Endothelial cell (in vitro differentiated cells): ENCODE data around the gene SLC30A9. TPM values are rescaled to one million over a fixed set of nuclear protein-coding genes. Genes with fewer than 3 reads are reported as not detected.
A peak's percentile ranks its signal among the peaks of the same experiment; 100 is the strongest.

ENCODE experiments used
- DNase-seq: peaks from one replicate; pipeline ENCODE4 v3.0.0; 2021; ENCODE audit warnings: low spot score
- H3K27ac Mint-ChIP-seq: one replicate; pipeline ENCODE4 v1.8.0; 2021; ENCODE audit warnings: mixed read lengths, inconsistent platforms; ENCODE audit not compliant: unreplicated experiment
- H3K27me3 Mint-ChIP-seq: one replicate; pipeline ENCODE4 v1.8.0; 2021; ENCODE audit warnings: mild to moderate bottlenecking, moderate library complexity, mixed read lengths, inconsistent platforms; ENCODE audit not compliant: unreplicated experiment
- H3K36me3 Mint-ChIP-seq: one replicate; pipeline ENCODE4 v1.8.0; 2021; ENCODE audit warnings: mild to moderate bottlenecking, low read depth, mixed read lengths, inconsistent platforms; ENCODE audit not compliant: unreplicated experiment
- H3K4me1 Mint-ChIP-seq: one replicate; pipeline ENCODE4 v1.8.0; 2021; ENCODE audit warnings: mild to moderate bottlenecking, mixed read lengths, inconsistent platforms; ENCODE audit not compliant: unreplicated experiment
- H3K4me3 Mint-ChIP-seq: one replicate; pipeline ENCODE4 v1.8.0; 2021; ENCODE audit warnings: mild to moderate bottlenecking, mixed read lengths, inconsistent platforms; ENCODE audit not compliant: unreplicated experiment
- H3K9me3 Mint-ChIP-seq: one replicate; pipeline ENCODE4 v1.8.0; 2021; ENCODE audit warnings: mixed read lengths, inconsistent platforms; ENCODE audit not compliant: unreplicated experiment
- CTCF ChIP-seq: fragments of 200-600 bp; sonication (generic); IDR thresholded peaks from one replicate; pipeline ENCODE4 v1.5.0; 2021; ENCODE audit warnings: antibody characterized with exemption; ENCODE audit not compliant: unreplicated experiment
- total RNA-seq: library from RNA; stranded (reverse); fragmentation: NEBNext Ultra II Directional; extraction: Animal tissue kit (Norgen Biotek cat#: 25700); gene quantifications from one replicate; pipeline ENCODE4 v1.2.1, GENCODE V29; 2021; ENCODE audit not compliant: unreplicated experiment

Gene SLC30A9
- total RNA-seq, 1 donor from 2014 or later, result 53.6 TPM

- H3K27me3 Mint-ChIP-seq, result peaks cover 3% of the 10 kb centered on the region
- H3K27ac Mint-ChIP-seq, result peak overlapping the region; percentile 7
- TF ChIP-seq CTCF, result no peak
- peaks cover 15% of the 10 kb centered on the region for H3K4me1 Mint-ChIP-seq
- H3K4me3 Mint-ChIP-seq, result no peak overlapping the region
- H3K9me3 Mint-ChIP-seq, result no peaks in the 10 kb centered on the region
- H3K36me3 Mint-ChIP-seq, result peaks cover 5% of the 10 kb centered on the region
- no peak for DNase-seq
Measured at GRCh38 chr4:41975341-41975740, 15.0 kb upstream of the SLC30A9 start.

GRCh38 chr4:41976775-41977516 lies 13.4 kb upstream of the SLC30A9 start:
- Mint-ChIP-seq H3K36me3 (peaks cover 12% of the 10 kb centered on the region), H3K4me1 (peaks cover 21% of the 10 kb centered on the region), H3K4me3 (no peak overlapping the region), H3K9me3 (peaks cover 8% of the 10 kb centered on the region), H3K27ac (peak overlapping the region; percentile 81), H3K27me3 (peaks cover 8% of the 10 kb centered on the region)
- no peak for TF ChIP-seq CTCF
- DNase-seq, result no peak

GRCh38 chr4:41977709-41978108 lies 12.6 kb upstream of the SLC30A9 start:
- Mint-ChIP-seq H3K36me3 (peaks cover 7% of the 10 kb centered on the region), H3K4me3 (no peak overlapping the region), H3K27ac (peak overlapping the region; percentile 81), H3K27me3 (peaks cover 11% of the 10 kb centered on the region), H3K4me1 (peaks cover 21% of the 10 kb centered on the region), H3K9me3 (peaks cover 8% of the 10 kb centered on the region)
- no peak for TF ChIP-seq CTCF
- no peak for DNase-seq

- peak within 1 kb of the TSS; percentile 40 for H3K4me3 Mint-ChIP-seq
- peaks cover 7% of the 10 kb centered on the region for H3K36me3 Mint-ChIP-seq
- peaks cover 11% of the 10 kb centered on the region for H3K27me3 Mint-ChIP-seq
- peak; percentile 11 for DNase-seq
- H3K4me1 Mint-ChIP-seq, result peaks cover 21% of the 10 kb centered on the region
- TF ChIP-seq CTCF, result no peak
- peaks cover 8% of the 10 kb centered on the region for H3K9me3 Mint-ChIP-seq
- peak within 1 kb of the TSS; percentile 70 for H3K27ac Mint-ChIP-seq
Measured at GRCh38 chr4:41981456-41981855, 8.9 kb upstream of the SLC30A9 start, which contains the start of gene DCAF4L1. TSS of gene DCAF4L1 (plus strand) at chr4:41981756. CDS start at chr4:41981793, 37 bp downstream.

- H3K27ac Mint-ChIP-seq, result no peak overlapping the region
- H3K4me1 Mint-ChIP-seq, result peaks cover 12% of the 10 kb centered on the region
- peaks cover 7% of the 10 kb centered on the region for H3K36me3 Mint-ChIP-seq
- H3K4me3 Mint-ChIP-seq, result no peak overlapping the region
- no peak for DNase-seq
- H3K27me3 Mint-ChIP-seq, result peaks cover 8% of the 10 kb centered on the region
- TF ChIP-seq CTCF, result no peak
- peaks cover 8% of the 10 kb centered on the region for H3K9me3 Mint-ChIP-seq
Measured at GRCh38 chr4:41982716-41983115, 7.6 kb upstream of the SLC30A9 start.
